ENCODE data around the gene TNFRSF13B. TPM values are rescaled to one million over a fixed set of nuclear protein-coding genes. Genes with fewer than 3 reads are reported as not detected.

The TNFRSF13B gene
- total and polyA plus RNA-seq, 10 of the 15 experiments (the other 5 are each of a cell fraction or from before 2014, with no cell fraction given), result 15.5 to 231 (median 119) TPM

- TF ChIP-seq ZBTB40 (IDR thresholded peaks at IDR 0.05; ENCODE audit: borderline replicate concordance), result no peak
- TF ChIP-seq CBFB (IDR thresholded peaks at IDR 0.05; ENCODE audit: low read depth), result 0 out of 2 replicates have a peak, but pooled peaks have one; percentile 66
- TF ChIP-seq RB1 (IDR thresholded peaks at IDR 0.05; ENCODE audit: borderline replicate concordance), result no peak
- peak; percentile 88 for TF ChIP-seq CREB1 (IDR thresholded peaks at IDR 0.05; ENCODE audit: low read depth)
- TF ChIP-seq CBX5 (IDR thresholded peaks at IDR 0.05; ENCODE audit: low read depth), result 0 out of 2 replicates have a peak, but pooled peaks have one; percentile 14
- TF ChIP-seq PML (IDR thresholded peaks at IDR 0.05; ENCODE audit: low read length), result no peak; the same call in 1 of the 2 replicates
- TF ChIP-seq SMAD1 (IDR thresholded peaks at IDR 0.05; ENCODE audit: low read depth, partially characterized antibody), result no peak
- TF ChIP-seq CEBPB (IDR thresholded peaks at IDR 0.05; ENCODE audit: borderline replicate concordance in 1 of 2, low read depth in 2 of 2, low read length in 2 of 2), result no peak
- no peak for TF ChIP-seq CBX3 (IDR thresholded peaks at IDR 0.05; ENCODE audit: borderline replicate concordance, low read depth)
- no peak for TF ChIP-seq TBL1XR1 (IDR thresholded peaks at IDR 0.05; ENCODE audit: low read depth, low read length)
- no peak for TF ChIP-seq FOXK2 (IDR thresholded peaks at IDR 0.05)
- no peak for TF ChIP-seq ZNF384 (IDR thresholded peaks at IDR 0.05; ENCODE audit: borderline replicate concordance, low read depth, low read length)
- no peak for TF ChIP-seq IRF3 (IDR thresholded peaks at IDR 0.05)
- TF ChIP-seq BCL3 (IDR thresholded peaks at IDR 0.05; ENCODE audit: borderline replicate concordance, insufficient read depth, low read depth, low read length, poor library complexity, severe bottlenecking), result peak; percentile 77
- peak in 1 of 2 experiments; percentile 56; a peak in 1 of 4 replicates for TF ChIP-seq EP300 (IDR thresholded peaks at IDR 0.05; ENCODE audit: borderline replicate concordance in 1 of 2, control insufficient read depth in 1 of 2, low read depth in 2 of 2, low read length in 2 of 2)
- TF ChIP-seq LARP7 (IDR thresholded peaks at IDR 0.05), result no peak
- TF ChIP-seq NRF1 (conservative IDR thresholded peaks at IDR 0.05; ENCODE audit: low read depth, low read length), result no peak
- TF ChIP-seq ZBTB11 (CRISPR knock-in tag; IDR thresholded peaks at IDR 0.05), result no peak
These were observed 2.0 kb upstream of the TNFRSF13B start (continued) for GRCh38 chr17:16973760-16974540.
